Endodermal cell (in vitro differentiated cells): Measurements from ENCODE around the gene XXYLT1. TPM values are rescaled to one million over a fixed set of nuclear protein-coding genes. Genes with fewer than 3 reads are reported as not detected.

Experiments
- DNase-seq: peaks from one replicate; pipeline ENCODE4 v3.0.0-alpha.2; 2017
- H3K27ac ChIP-seq: 2 replicates; pipeline ENCODE4 v1.5.1; 2013; ENCODE audit warnings: mild to moderate bottlenecking, low read depth, low read length, moderate library complexity
- H3K27me3 ChIP-seq: 2 replicates; pipeline ENCODE4 v1.6.1; 2013; ENCODE audit warnings: mild to moderate bottlenecking, low read length, moderate library complexity; ENCODE audit not compliant: insufficient read depth, control insufficient read depth, poor library complexity, severe bottlenecking
- H3K36me3 ChIP-seq: 2 replicates; pipeline ENCODE4 v1.7.0; 2013; ENCODE audit warnings: mild to moderate bottlenecking, low read length, moderate library complexity; ENCODE audit not compliant: control insufficient read depth, insufficient read depth
- H3K4me1 ChIP-seq: one replicate; pipeline ENCODE4 v1.7.0; 2013; ENCODE audit warnings: low read length; ENCODE audit not compliant: control insufficient read depth, insufficient read depth
- H3K4me3 ChIP-seq: 2 replicates; pipeline ENCODE4 v1.5.1; 2013; ENCODE audit warnings: mild to moderate bottlenecking, low read length, moderate library complexity
- H3K9ac ChIP-seq: 2 replicates; pipeline ENCODE4 v1.6.1; 2013; ENCODE audit warnings: mild to moderate bottlenecking, low read length, moderate library complexity; ENCODE audit not compliant: poor library complexity, severe bottlenecking; ENCODE audit errors: extremely low read depth
- H3K9me3 ChIP-seq: 2 replicates; pipeline ENCODE4 v1.6.1; 2013; ENCODE audit warnings: mild to moderate bottlenecking, low read length, moderate library complexity; ENCODE audit not compliant: control insufficient read depth
- H3K27ac Mint-ChIP-seq: 2 replicates; pipeline ENCODE4 v1.8.0; 2020; ENCODE audit warnings: mixed read lengths
- H3K27me3 Mint-ChIP-seq: 2 replicates; pipeline ENCODE4 v1.8.0; 2021; ENCODE audit warnings: mild to moderate bottlenecking, mixed read lengths; ENCODE audit not compliant: insufficient read depth
- H3K36me3 Mint-ChIP-seq: 2 replicates; pipeline ENCODE4 v1.8.0; 2020; ENCODE audit warnings: low read depth, mixed read lengths
- H3K4me1 Mint-ChIP-seq: 2 replicates; pipeline ENCODE4 v1.8.0; 2020; ENCODE audit warnings: mixed read lengths
- H3K4me3 Mint-ChIP-seq: 2 replicates; pipeline ENCODE4 v1.8.0; 2020; ENCODE audit warnings: mild to moderate bottlenecking, moderate library complexity, mixed read lengths
- H3K9me3 Mint-ChIP-seq: 2 replicates; pipeline ENCODE4 v1.8.0; 2020; ENCODE audit warnings: mild to moderate bottlenecking, mixed read lengths
- CTCF ChIP-seq: fragments of 200-600 bp; sonication (generic); conservative IDR thresholded peaks from 2 replicates; pipeline ENCODE4 v1.5.0; 2021; ENCODE audit warnings: antibody characterized with exemption, mild to moderate bottlenecking
- WGBS, 2 experiments: methylation state at CpG; one replicate each; pipeline versions ENCODE4 v1.1.5 to v1.1.7; 2013; ENCODE audit warnings: missing lambda C conversion rate in 2 of 2, mixed read lengths in 1 of 2; ENCODE audit not compliant: insufficient coverage in 1 of 2, insufficient read length in 1 of 2; 5-methylcytosine and 5-hydroxymethylcytosine counted together
- total RNA-seq, 2 donors: library from RNA; stranded (reverse); fragmentation: NEBNext Ultra II Directional in 1 of 2; extraction: Animal tissue kit (Norgen Biotek cat#: 25700) in 1 of 2; gene quantifications; 2 replicates in 1 of 2; 3 replicates in 1 of 2; pipeline ENCODE4 v1.2.1, GENCODE V29; 2021

XXYLT1 gene
- total RNA-seq, 2 donors from 2014 or later = 35.5 to 38.3 TPM

GRCh38 chr3:195045481-195046210 lies 225.3 kb downstream of the XXYLT1 start:
- no peak overlapping the region for H3K9ac ChIP-seq
- H3K4me3 Mint-ChIP-seq = no peak overlapping the region
- H3K27ac Mint-ChIP-seq = no peak overlapping the region
- no peaks in the 10 kb centered on the region for H3K4me1 ChIP-seq
- no peak for TF ChIP-seq CTCF
- H3K36me3 Mint-ChIP-seq = no peaks in the 10 kb centered on the region
- H3K9me3 ChIP-seq = no peaks in the 10 kb centered on the region
- H3K27ac ChIP-seq = no peak overlapping the region
- H3K4me1 Mint-ChIP-seq = peaks cover 10% of the 10 kb centered on the region
- no peaks in the 10 kb centered on the region for H3K9me3 Mint-ChIP-seq
- WGBS, 2 experiments = 86 to 87% methylated on average over 13 to 17 of the region's 17 CpGs
- H3K4me3 ChIP-seq = no peak overlapping the region
- no peaks in the 10 kb centered on the region for H3K27me3 Mint-ChIP-seq
- no peaks in the 10 kb centered on the region for H3K36me3 ChIP-seq
- no peaks in the 10 kb centered on the region for H3K27me3 ChIP-seq
- DNase-seq = peak; percentile 58

DNA sequence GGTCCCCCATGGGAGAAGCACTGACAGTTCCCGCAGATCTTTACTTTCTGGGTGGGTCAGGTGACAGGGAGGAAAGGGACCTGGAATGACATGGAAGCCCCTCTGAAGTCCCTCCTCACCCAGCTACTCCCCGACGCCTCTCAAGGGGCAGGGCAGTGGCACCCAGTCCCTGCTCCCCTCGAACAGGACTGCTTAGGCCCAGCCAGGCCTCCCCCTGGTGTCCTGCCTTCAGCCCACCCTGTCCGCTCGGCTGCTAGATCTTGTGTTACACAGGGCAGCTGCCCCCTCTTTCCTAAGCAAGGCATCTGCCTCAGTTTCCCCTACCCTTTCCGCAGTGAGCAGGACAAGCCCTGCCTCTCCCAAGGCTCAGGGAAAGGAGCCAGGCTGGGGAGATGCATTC lies 226.5 kb downstream of the XXYLT1 start:
- Mint-ChIP-seq H3K4me3 (no peak overlapping the region), H3K4me1 (peaks cover 11% of the 10 kb centered on the region), H3K36me3 (no peaks in the 10 kb centered on the region), H3K27me3 (peaks cover 2% of the 10 kb centered on the region), H3K27ac (no peak overlapping the region), H3K9me3 (no peaks in the 10 kb centered on the region)
- Histone ChIP-seq H3K9ac (no peak overlapping the region), H3K27ac (no peak overlapping the region), H3K9me3 (no peaks in the 10 kb centered on the region), H3K4me1 (no peaks in the 10 kb centered on the region), H3K36me3 (no peaks in the 10 kb centered on the region), H3K4me3 (no peak overlapping the region), H3K27me3 (no peaks in the 10 kb centered on the region)
- TF ChIP-seq CTCF = no peak
- no peak for DNase-seq
- 84 to 95% methylated on average over 4 to 7 of the region's 7 CpGs for WGBS, 2 experiments

DNA sequence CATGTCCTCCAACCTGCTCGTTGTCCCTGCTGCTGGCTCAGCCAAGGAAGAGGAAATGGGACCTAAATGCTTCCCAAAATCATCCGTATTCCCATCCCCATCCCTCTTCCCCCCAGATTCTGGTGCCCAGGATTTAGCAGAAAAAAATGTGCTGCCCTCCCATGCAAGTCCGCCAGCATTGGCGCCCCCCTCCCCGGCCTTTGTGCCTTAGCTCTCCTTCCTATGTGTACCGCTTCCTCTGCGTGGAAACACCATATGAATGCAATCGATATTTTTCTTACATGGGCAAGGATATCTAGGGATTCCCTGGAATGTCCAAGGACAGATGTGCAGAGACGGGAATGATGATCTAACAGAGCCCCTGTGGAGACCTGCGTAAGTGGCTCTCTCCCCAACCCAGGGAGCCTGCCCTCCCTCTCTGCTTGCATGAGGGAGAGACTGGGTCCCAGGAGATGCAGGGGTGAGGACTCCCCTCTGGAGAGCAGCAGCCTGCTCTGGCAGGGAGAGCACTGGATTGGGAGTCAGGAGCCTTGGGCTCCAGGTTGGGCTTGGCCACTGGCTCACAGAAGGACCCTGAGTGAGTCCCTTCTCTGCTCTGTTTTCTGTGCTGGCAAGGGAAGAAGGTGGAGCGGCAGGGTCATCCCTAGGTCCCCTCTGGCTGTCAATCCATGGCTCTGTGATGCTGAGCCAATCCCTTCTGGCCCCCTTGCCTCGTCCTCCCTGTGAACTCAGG lies 227.2 kb downstream of the XXYLT1 start:
- Histone ChIP-seq H3K9me3 (no peaks in the 10 kb centered on the region), H3K27ac (no peak overlapping the region), H3K36me3 (no peaks in the 10 kb centered on the region), H3K4me3 (no peak overlapping the region), H3K9ac (no peak overlapping the region), H3K4me1 (no peaks in the 10 kb centered on the region), H3K27me3 (no peaks in the 10 kb centered on the region)
- 90 to 98% methylated on average over 8 to 12 of the region's 12 CpGs for WGBS, 2 experiments
- peak; percentile 49 for DNase-seq
- no peak overlapping the region for H3K27ac Mint-ChIP-seq
- TF ChIP-seq CTCF = no peak
- H3K27me3 Mint-ChIP-seq = peaks cover 2% of the 10 kb centered on the region
- no peaks in the 10 kb centered on the region for H3K36me3 Mint-ChIP-seq
- H3K9me3 Mint-ChIP-seq = no peaks in the 10 kb centered on the region
- peaks cover 11% of the 10 kb centered on the region for H3K4me1 Mint-ChIP-seq
- no peak overlapping the region for H3K4me3 Mint-ChIP-seq
